Measurements from ENCODE around the gene RTN4RL1. TPM values are rescaled to one million over a fixed set of nuclear protein-coding genes. Genes with fewer than 3 reads are reported as not detected.

RTN4RL1 gene
- total RNA-seq, 1 experiment from 2014 or later: 0.22 TPM

- no peak for TF ChIP-seq CTCF (conservative IDR thresholded peaks at IDR 0.05)
- Histone ChIP-seq H3K9me3 (ENCODE audit: control insufficient read depth, low read depth, low read length) (no peaks in the 10 kb centered on the region), H2AFZ (ENCODE audit: low read length) (no peak overlapping the region), H2BK12ac (ENCODE audit: insufficient read length, low read depth, low read length) (no peak overlapping the region), H3K4ac (ENCODE audit: low read depth, low read length) (no peak overlapping the region), H2AK5ac (ENCODE audit: insufficient read length, low read length) (no peak overlapping the region), H3K27ac (ENCODE audit: insufficient read length, low read depth, low read length) (no peak overlapping the region), H3K79me1 (ENCODE audit: insufficient read depth, low read depth, low read length, poor library complexity, severe bottlenecking) (no peaks in the 10 kb centered on the region), H3K79me2 (ENCODE audit: insufficient read depth, low read length) (no peaks in the 10 kb centered on the region), H3K56ac (ENCODE audit: insufficient read length, low read depth, low read length) (no peak overlapping the region), H2BK5ac (ENCODE audit: insufficient read length, low read length) (no peak overlapping the region), H4K8ac (replicated peaks; ENCODE audit: insufficient read length, low read depth, low read length) (no peak overlapping the region), H3K23me2 (ENCODE audit: insufficient read length, low read depth, low read length, poor library complexity, severe bottlenecking) (peaks cover 4% of the 10 kb centered on the region), H2BK15ac (ENCODE audit: low read depth, low read length) (no peak overlapping the region), H2BK20ac (ENCODE audit: low read depth, low read length, poor library complexity, severe bottlenecking) (no peak overlapping the region), H3K14ac (ENCODE audit: insufficient read depth, low read length) (no peak overlapping the region; the same call in 1 of the 2 replicates), H4K20me1 (ENCODE audit: control insufficient read depth, insufficient read depth, insufficient read length) (no peaks in the 10 kb centered on the region), H2BK120ac (ENCODE audit: low read depth, low read length, poor library complexity, severe bottlenecking) (no peak overlapping the region), H3K4me1 (ENCODE audit: insufficient read depth, low read length) (no peaks in the 10 kb centered on the region), H3K9ac (ENCODE audit: extremely low read depth, insufficient read length, low read length) (no peak overlapping the region), H3K18ac (ENCODE audit: insufficient read length, low read depth, low read length) (no peak overlapping the region), H3K27me3 (ENCODE audit: insufficient read depth, low read length) (peaks cover 41% of the 10 kb centered on the region), H4K91ac (ENCODE audit: insufficient read length, low read depth, low read length) (no peak overlapping the region), H3K4me2 (ENCODE audit: insufficient read depth, insufficient read length, low read length) (no peak overlapping the region), H3T11ph (ENCODE audit: low read length) (no peak overlapping the region), H4K5ac (ENCODE audit: insufficient read length, low read depth, low read length) (no peak overlapping the region), H3K23ac (ENCODE audit: insufficient read length, low read depth, low read length) (no peak overlapping the region)
- H3K4me3 Mint-ChIP-seq: no peak overlapping the region; a peak in 1 of 5 replicates
- H3K36me3 Mint-ChIP-seq (ENCODE audit: insufficient read depth in 1 of 3, low read depth in 3 of 3): no peaks in the 10 kb centered on the region
- peaks cover 100% of the 10 kb centered on the region for H3K27me3 Mint-ChIP-seq (ENCODE audit: low read depth)
- H3K4me1 Mint-ChIP-seq: peaks cover 9 to 34% of the 10 kb centered on the region in 2 experiments
- no CpG with 5 or more reads among the region's 7 CpGs for WGBS (ENCODE audit: extremely low coverage, insufficient read length, low lambda C conversion rate)
- H3K9me3 Mint-ChIP-seq: peaks cover 0 to 6% of the 10 kb centered on the region in 2 experiments; a peak in 1 of 5 replicates
- no peak overlapping the region for H3K27ac Mint-ChIP-seq
- no peak for DNase-seq
These were observed 113.0 kb downstream of the RTN4RL1 start for GRCh38 chr17:1912146-1912545.

Data from H9 (cell line).